GM23338 (cell line): ENCODE results near the gene BLVRA. TPM values are rescaled to one million over a fixed set of nuclear protein-coding genes. Genes with fewer than 3 reads are reported as not detected.

ENCODE experiments used
- ATAC-seq: fragments of 200-7000 bp; cut with Tn5 transposase; 3 replicates; pipeline ENCODE4 v1.9.1; 2020
- DNase-seq: peaks from one replicate; pipeline ENCODE4 v3.0.0-alpha.2; 2015; ENCODE audit warnings: low spot score
- H2AFZ ChIP-seq: fragments of 200-600 bp; sonication (generic); 2 replicates; pipeline ENCODE4 v1.8.0; 2016; ENCODE audit warnings: antibody characterized with exemption, mild to moderate bottlenecking, moderate library complexity
- H3F3A ChIP-seq: fragments of 200-600 bp; sonication (generic); replicated peaks from 2 replicates; pipeline ENCODE4 v1.8.0; 2017; ENCODE audit warnings: antibody characterized with exemption, mixed run types, low read depth
- H3K27ac ChIP-seq: fragments of 200-600 bp; sonication (generic); 2 replicates; pipeline ENCODE4 v1.6.1; 2016; ENCODE audit warnings: low read depth
- H3K27me3 ChIP-seq: fragments of 200-600 bp; sonication (generic); 2 replicates; pipeline ENCODE4 v1.8.0; 2016; ENCODE audit warnings: mild to moderate bottlenecking, mixed run types, moderate library complexity; ENCODE audit not compliant: insufficient read depth
- H3K36me3 ChIP-seq: fragments of 200-600 bp; sonication (generic); 2 replicates; pipeline ENCODE4 v1.8.0; 2016; ENCODE audit warnings: mild to moderate bottlenecking; ENCODE audit not compliant: insufficient read depth
- H3K4me1 ChIP-seq: fragments of 200-600 bp; sonication (generic); 2 replicates; pipeline ENCODE4 v1.8.0; 2016; ENCODE audit warnings: mild to moderate bottlenecking, moderate library complexity; ENCODE audit not compliant: insufficient read depth
- H3K4me2 ChIP-seq: fragments of 200-600 bp; sonication (generic); 2 replicates; pipeline ENCODE4 v1.7.1; 2017; ENCODE audit warnings: mixed run types
- H3K4me3 ChIP-seq: fragments of 200-600 bp; sonication (generic); 2 replicates; pipeline ENCODE4 v1.6.1; 2016; ENCODE audit warnings: mixed run types
- H3K79me2 ChIP-seq: fragments of 200-600 bp; sonication (generic); replicated peaks from 2 replicates; pipeline ENCODE4 v1.8.0; 2017; ENCODE audit warnings: mild to moderate bottlenecking; ENCODE audit not compliant: insufficient read depth
- H3K9me2 ChIP-seq: fragments of 200-600 bp; sonication (generic); 2 replicates; pipeline ENCODE4 v1.8.0; 2017; ENCODE audit not compliant: insufficient read depth
- H4K20me1 ChIP-seq: fragments of 200-600 bp; sonication (generic); replicated peaks from 2 replicates; pipeline ENCODE4 v1.8.0; 2017; ENCODE audit warnings: mild to moderate bottlenecking; ENCODE audit not compliant: insufficient read depth
- H3K27ac Mint-ChIP-seq: 2 replicates; pipeline ENCODE4 v1.8.0; 2020; ENCODE audit warnings: inconsistent platforms, mild to moderate bottlenecking, moderate library complexity, mixed read lengths
- H3K27me3 Mint-ChIP-seq: 3 replicates; pipeline ENCODE4 v1.8.0; 2022; ENCODE audit warnings: low read depth, mild to moderate bottlenecking, moderate library complexity, mixed read lengths, inconsistent platforms; ENCODE audit not compliant: insufficient read depth, poor library complexity
- H3K36me3 Mint-ChIP-seq: 3 replicates; pipeline ENCODE4 v1.8.0; 2021; ENCODE audit warnings: low read depth, mild to moderate bottlenecking, inconsistent platforms, moderate library complexity, mixed read lengths
- H3K4me1 Mint-ChIP-seq: 3 replicates; pipeline ENCODE4 v1.8.0; 2020; ENCODE audit warnings: mild to moderate bottlenecking, inconsistent platforms, mixed read lengths
- H3K4me3 Mint-ChIP-seq: 3 replicates; pipeline ENCODE4 v1.8.0; 2021; ENCODE audit warnings: moderate library complexity, mild to moderate bottlenecking, inconsistent platforms, mixed read lengths
- H3K9me3 Mint-ChIP-seq: 3 replicates; pipeline ENCODE4 v1.8.0; 2020; ENCODE audit warnings: moderate library complexity, mild to moderate bottlenecking, inconsistent platforms, mixed read lengths
- CREB1 ChIP-seq: fragments of 250-450 bp; sonication (Bioruptor Pico); IDR thresholded peaks from 2 replicates; pipeline ENCODE4 v1.5.0; 2020; ENCODE audit warnings: low read depth, mild to moderate bottlenecking, moderate library complexity
- ETS1 ChIP-seq: IDR thresholded peaks from 2 replicates; pipeline ENCODE4 v1.6.1; 2016; ENCODE audit warnings: antibody characterized with exemption
- EZH2 ChIP-seq: fragments of 200-600 bp; sonication (generic); IDR thresholded peaks from one replicate; pipeline ENCODE4 v1.8.0; 2017; ENCODE audit warnings: antibody characterized with exemption, mild to moderate bottlenecking, low read depth; ENCODE audit not compliant: unreplicated experiment
- NANOG ChIP-seq: IDR thresholded peaks from 2 replicates; pipeline ENCODE4 v1.6.1; 2016; ENCODE audit warnings: antibody characterized with exemption, borderline replicate concordance
- POLR2AphosphoS5 ChIP-seq: IDR thresholded peaks from 2 replicates; pipeline ENCODE4 v1.6.1; 2016; ENCODE audit warnings: antibody characterized with exemption, low read depth
- ZNF114 ChIP-seq: fragments of 250-450 bp; sonication (Bioruptor Pico); IDR thresholded peaks from 2 replicates; pipeline ENCODE4 v1.5.0; 2020; ENCODE audit warnings: mild to moderate bottlenecking, moderate library complexity
- ZNF331 ChIP-seq: fragments of 250-450 bp; sonication (Bioruptor Pico); IDR thresholded peaks from 2 replicates; pipeline ENCODE4 v1.5.0; 2020; ENCODE audit warnings: low read depth, mild to moderate bottlenecking, moderate library complexity
- polyA plus RNA-seq: library from polyadenylated mRNA; unstranded; fragments of >200 nt; fragmentation: Nextera tagmentation; extraction: Ambion mirVana; gene quantifications from 2 replicates; pipeline ENCODE4 v1.2.1, GENCODE V29; 2016
- total RNA-seq: library from RNA; depleted of rRNA; stranded (reverse); fragments of >200 nt; shearing (Covaris generic); gene quantifications from 2 replicates; pipeline ENCODE4 v1.2.3, GENCODE V29; 2014
- TF ChIP-seq, protein P1 (sequence below): IDR thresholded peaks from one replicate; pipeline ENCODE4 v1.6.1; 2018; ENCODE audit warnings: antibody characterized with exemption; ENCODE audit not compliant: unreplicated experiment

The BLVRA gene
- total and polyA plus RNA-seq, 2 experiments from 2014 or later = 17.0 to 46.5 TPM

- H3F3A ChIP-seq = no peaks in the 10 kb centered on the region
- Mint-ChIP-seq H3K4me3 (peak overlapping the region; percentile 53; the same call in 2 of the 3 replicates), H3K27ac (no peak overlapping the region), H3K36me3 (peaks cover 5% of the 10 kb centered on the region; the same call in 2 of the 3 replicates), H3K27me3 (peaks cover 2% of the 10 kb centered on the region), H3K9me3 (no peaks in the 10 kb centered on the region), H3K4me1 (peaks cover 14% of the 10 kb centered on the region; the same call in 2 of the 3 replicates)
- H3K4me1 ChIP-seq = no peaks in the 10 kb centered on the region; the same call in 1 of the 2 replicates
- peaks cover 21% of the 10 kb centered on the region for H4K20me1 ChIP-seq
- no peak overlapping the region for H3K4me2 ChIP-seq
- TF ChIP-seq POLR2AphosphoS5 (no peak), ZNF114 (no peak), ZNF331 (CRISPR knock-in tag) (no peak), NANOG (no peak), ETS1 (no peak)
- no peaks in the 10 kb centered on the region for H3K9me2 ChIP-seq
- H3K27me3 ChIP-seq = no peaks in the 10 kb centered on the region
- H3K79me2 ChIP-seq = peaks cover 73% of the 10 kb centered on the region
- H3K36me3 ChIP-seq = no peaks in the 10 kb centered on the region
- no peak for ATAC-seq
- no peak overlapping the region for H2AFZ ChIP-seq
- no peak overlapping the region for H3K4me3 ChIP-seq
- no peak for DNase-seq
- H3K27ac ChIP-seq = no peak overlapping the region
Observed at GRCh38 chr7:43727003-43727402, 31.5 kb upstream of the BLVRA start.

- H3K27me3 ChIP-seq = no peaks in the 10 kb centered on the region
- no peak for TF ChIP-seq ZNF114
- Mint-ChIP-seq H3K4me3 (peak overlapping the region; percentile 53), H3K9me3 (no peaks in the 10 kb centered on the region), H3K27ac (no peak overlapping the region), H3K27me3 (peaks cover 2% of the 10 kb centered on the region), H3K36me3 (peaks cover 5% of the 10 kb centered on the region; the same call in 2 of the 3 replicates), H3K4me1 (peaks cover 14% of the 10 kb centered on the region; the same call in 2 of the 3 replicates)
- no peak overlapping the region for H2AFZ ChIP-seq
- H3F3A ChIP-seq = no peaks in the 10 kb centered on the region
- H4K20me1 ChIP-seq = peaks cover 21% of the 10 kb centered on the region
- DNase-seq (no peak), ATAC-seq (no peak)
- H3K4me1 ChIP-seq = no peaks in the 10 kb centered on the region; the same call in 1 of the 2 replicates
- H3K27ac ChIP-seq = no peak overlapping the region
- H3K4me3 ChIP-seq = no peak overlapping the region
- H3K9me2 ChIP-seq = no peaks in the 10 kb centered on the region
- no peaks in the 10 kb centered on the region for H3K36me3 ChIP-seq
- H3K79me2 ChIP-seq = peaks cover 68% of the 10 kb centered on the region
- H3K4me2 ChIP-seq = no peak overlapping the region
Observed at GRCh38 chr7:43727494-43727893, 31.0 kb upstream of the BLVRA start.

GRCh38 chr7:43729214-43729923 lies 29.1 kb upstream of the BLVRA start, which contains the start of gene COA1:
COA1 (minus strand) TSS chr7:43729523; CDS start chr7:43648614, 80,909 bp downstream.
- Mint-ChIP-seq H3K4me1 (peaks cover 11% of the 10 kb centered on the region; the same call in 2 of the 3 replicates), H3K9me3 (no peaks in the 10 kb centered on the region), H3K27me3 (peaks cover 2% of the 10 kb centered on the region), H3K4me3 (peak within 1 kb of the TSS; percentile 97), H3K27ac (peak within 1 kb of the TSS; percentile 93), H3K36me3 (peaks cover 5% of the 10 kb centered on the region; the same call in 2 of the 3 replicates)
- peak within 1 kb of the TSS; percentile 99 for H2AFZ ChIP-seq
- H3K4me1 ChIP-seq = no peaks in the 10 kb centered on the region; the same call in 1 of the 2 replicates
- peaks cover 16% of the 10 kb centered on the region for H4K20me1 ChIP-seq
- H3K4me3 ChIP-seq = peak within 1 kb of the TSS; percentile 93
- H3K27ac ChIP-seq = peak within 1 kb of the TSS; percentile 80
- peak within 1 kb of the TSS; percentile 79 for H3K4me2 ChIP-seq
- no peaks in the 10 kb centered on the region for H3F3A ChIP-seq
- DNase-seq (peak; percentile 93), ATAC-seq (peak; percentile 98)
- H3K27me3 ChIP-seq = no peaks in the 10 kb centered on the region
- no peaks in the 10 kb centered on the region for H3K36me3 ChIP-seq
- H3K9me2 ChIP-seq = no peaks in the 10 kb centered on the region
- H3K79me2 ChIP-seq = peaks cover 50% of the 10 kb centered on the region
- TF ChIP-seq EZH2 = no peak
- TF ChIP-seq NANOG = no peak
- TF ChIP-seq CREB1 (CRISPR knock-in tag) = 0 out of 2 replicates have a peak, but pooled peaks have one; percentile 26
- TF ChIP-seq ZNF114 = no peak
- TF ChIP-seq ZNF331 (CRISPR knock-in tag) = no peak
- TF ChIP-seq, protein P1, sequence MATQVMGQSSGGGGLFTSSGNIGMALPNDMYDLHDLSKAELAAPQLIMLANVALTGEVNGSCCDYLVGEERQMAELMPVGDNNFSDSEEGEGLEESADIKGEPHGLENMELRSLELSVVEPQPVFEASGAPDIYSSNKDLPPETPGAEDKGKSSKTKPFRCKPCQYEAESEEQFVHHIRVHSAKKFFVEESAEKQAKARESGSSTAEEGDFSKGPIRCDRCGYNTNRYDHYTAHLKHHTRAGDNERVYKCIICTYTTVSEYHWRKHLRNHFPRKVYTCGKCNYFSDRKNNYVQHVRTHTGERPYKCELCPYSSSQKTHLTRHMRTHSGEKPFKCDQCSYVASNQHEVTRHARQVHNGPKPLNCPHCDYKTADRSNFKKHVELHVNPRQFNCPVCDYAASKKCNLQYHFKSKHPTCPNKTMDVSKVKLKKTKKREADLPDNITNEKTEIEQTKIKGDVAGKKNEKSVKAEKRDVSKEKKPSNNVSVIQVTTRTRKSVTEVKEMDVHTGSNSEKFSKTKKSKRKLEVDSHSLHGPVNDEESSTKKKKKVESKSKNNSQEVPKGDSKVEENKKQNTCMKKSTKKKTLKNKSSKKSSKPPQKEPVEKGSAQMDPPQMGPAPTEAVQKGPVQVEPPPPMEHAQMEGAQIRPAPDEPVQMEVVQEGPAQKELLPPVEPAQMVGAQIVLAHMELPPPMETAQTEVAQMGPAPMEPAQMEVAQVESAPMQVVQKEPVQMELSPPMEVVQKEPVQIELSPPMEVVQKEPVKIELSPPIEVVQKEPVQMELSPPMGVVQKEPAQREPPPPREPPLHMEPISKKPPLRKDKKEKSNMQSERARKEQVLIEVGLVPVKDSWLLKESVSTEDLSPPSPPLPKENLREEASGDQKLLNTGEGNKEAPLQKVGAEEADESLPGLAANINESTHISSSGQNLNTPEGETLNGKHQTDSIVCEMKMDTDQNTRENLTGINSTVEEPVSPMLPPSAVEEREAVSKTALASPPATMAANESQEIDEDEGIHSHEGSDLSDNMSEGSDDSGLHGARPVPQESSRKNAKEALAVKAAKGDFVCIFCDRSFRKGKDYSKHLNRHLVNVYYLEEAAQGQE = no peak
